HG03469 (cell line): ENCODE data around the gene ROCK1.
"Not testable (repeated sequence)": the region's sequence is repeated elsewhere in the genome, so short reads cannot be mapped to it uniquely, and the experiment has no call there.

Experiments
- ATAC-seq: cut with Tn5 transposase; IDR thresholded peaks from one replicate; pipeline ENCODE4 v1.9.1; 2021; ENCODE audit warnings: mild to moderate bottlenecking, moderate library complexity, moderate number of reproducible peaks; ENCODE audit not compliant: unreplicated experiment

ROCK1 gene

DNA sequence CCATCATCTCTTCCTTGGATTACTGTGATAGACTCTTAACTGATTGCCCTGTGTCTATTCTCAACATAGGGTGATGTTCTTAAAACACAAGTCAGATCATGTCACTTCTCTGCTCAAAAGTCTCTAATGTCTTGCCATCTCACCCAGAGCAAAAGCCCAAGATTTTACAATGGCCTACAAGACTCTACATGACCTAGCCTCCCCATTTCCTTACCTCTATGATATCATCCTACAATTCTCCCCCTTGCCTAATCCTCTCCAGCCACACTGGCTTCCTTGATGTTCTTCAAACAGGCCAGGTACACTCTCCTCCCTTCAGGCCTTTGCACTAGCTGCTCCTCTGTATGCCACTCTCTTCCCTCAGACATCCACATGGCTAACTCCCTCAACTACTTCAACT, 55.1 kb downstream of the ROCK1 start:
- ATAC-seq, result no peak

DNA sequence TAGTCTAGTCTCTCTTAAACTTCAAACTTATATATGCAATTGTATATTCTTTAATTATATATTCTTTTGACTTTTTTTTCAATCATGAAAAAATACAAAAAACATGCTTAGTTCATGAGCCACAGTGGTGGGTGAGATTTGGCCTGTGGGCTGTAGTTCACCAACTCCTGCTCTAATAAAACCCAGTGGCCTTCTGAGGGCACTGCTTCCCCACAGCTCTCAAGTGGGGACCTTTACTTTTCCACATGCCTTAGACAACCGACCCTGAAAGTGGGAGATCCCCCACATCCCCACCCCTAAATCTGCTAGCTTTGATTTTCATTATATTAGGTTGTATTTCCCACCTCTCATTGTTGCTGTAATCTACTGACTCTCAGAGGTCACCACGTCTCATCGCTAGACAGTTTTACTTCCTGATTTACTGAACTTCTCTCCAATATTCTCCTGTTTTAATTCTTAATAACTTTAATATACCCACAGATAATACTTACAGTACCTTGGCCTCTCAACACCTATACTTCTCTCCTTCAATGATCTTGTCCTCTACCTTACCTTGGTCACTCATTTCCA, 57.3 kb downstream of the ROCK1 start:
- ATAC-seq, result no peak

DNA sequence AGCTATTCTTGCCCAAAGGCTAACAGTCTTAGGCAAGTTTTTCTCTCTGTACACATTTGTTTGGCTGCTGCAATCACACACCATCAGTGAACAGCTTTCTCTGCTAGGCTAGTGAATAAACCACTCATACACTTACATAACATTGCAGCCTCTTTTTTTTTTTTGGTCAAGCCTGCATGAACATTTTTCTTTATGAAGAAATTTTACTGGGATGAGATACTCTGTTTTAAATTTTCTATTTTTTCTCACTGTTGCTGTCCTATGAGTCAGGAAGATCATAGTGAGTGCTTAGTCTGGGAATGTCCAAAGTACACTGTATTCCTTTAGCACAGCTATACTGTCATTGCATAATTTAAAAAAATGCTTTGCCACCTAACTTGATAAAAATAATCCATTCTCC, 58.5 kb downstream of the ROCK1 start:
- ATAC-seq, result no peak

DNA sequence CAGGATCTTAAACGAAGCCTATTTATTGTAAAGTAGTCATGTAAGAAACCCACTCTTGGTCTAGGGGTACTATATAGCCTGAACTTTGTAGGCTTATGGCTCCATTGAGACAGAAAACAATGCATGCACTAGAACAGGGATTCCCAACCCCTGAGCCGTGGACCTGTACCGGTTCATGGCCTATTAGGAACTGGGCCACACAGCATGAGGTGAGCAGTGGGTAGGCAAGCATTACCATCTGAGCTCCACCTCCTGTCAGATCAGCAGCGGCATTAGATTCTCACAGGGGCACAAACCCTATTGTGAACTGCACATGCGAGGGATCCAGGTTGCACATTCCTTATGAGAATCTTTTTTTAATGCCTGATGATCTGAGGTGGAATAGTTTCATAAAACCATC, 59.2 kb downstream of the ROCK1 start:
- no peak for ATAC-seq

DNA sequence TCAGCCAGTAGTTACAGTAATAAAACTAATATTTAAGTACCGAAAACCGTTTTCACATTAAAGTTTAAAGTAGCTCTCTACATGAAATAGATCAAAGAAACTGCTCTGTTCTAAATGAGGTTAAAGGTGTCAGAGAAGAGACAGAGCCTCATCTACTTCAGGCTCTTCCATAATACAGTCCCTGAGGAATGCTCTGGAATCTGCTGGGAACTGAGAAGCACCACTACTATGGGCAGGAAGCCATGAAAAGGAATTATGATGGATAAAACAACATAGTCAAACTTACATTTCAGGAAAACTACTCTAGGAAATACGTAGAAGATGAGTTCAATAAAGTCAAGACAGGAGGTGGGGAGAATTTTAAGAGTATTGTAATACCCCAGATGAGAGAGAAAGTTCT, 60.0 kb downstream of the ROCK1 start:
- no peak for ATAC-seq

DNA sequence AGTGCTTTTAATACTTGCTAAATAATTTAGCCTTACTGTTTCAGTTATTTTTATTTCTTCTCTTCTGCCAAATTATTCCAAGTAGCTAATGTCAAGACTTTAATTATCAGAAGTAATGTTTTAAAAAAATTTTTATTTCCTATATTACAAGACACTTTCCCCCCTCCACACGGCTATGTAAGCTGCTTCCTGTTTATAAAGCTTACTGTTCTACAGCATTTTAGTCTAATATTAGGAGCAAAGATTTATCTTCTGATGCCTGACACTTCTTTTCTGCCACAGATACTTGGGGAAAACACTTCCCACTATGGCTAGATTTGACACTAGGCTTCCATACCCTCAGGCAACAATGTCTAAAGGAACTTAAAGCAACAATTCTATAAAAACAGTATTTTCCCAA, 62.3 kb downstream of the ROCK1 start:
- no peak for ATAC-seq

DNA sequence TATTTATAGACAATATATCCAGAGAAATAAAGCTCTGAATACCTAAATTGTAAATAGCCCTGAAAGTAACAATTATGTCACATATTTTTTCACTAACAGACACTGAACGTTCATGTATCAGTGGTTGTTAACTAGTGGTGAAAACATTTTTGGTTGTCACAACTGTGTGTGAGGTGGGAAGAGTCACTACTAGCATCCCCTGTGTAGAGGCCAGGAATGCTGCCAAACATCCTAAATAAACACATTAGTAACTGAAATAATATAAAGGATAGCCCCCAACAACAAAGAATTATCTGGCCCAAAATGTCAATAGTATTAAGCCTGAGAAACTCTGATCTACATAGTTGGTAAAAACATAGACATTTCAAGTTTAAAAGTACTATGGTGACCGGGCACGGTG, 64.5 kb downstream of the ROCK1 start:
- ATAC-seq, result no peak

DNA sequence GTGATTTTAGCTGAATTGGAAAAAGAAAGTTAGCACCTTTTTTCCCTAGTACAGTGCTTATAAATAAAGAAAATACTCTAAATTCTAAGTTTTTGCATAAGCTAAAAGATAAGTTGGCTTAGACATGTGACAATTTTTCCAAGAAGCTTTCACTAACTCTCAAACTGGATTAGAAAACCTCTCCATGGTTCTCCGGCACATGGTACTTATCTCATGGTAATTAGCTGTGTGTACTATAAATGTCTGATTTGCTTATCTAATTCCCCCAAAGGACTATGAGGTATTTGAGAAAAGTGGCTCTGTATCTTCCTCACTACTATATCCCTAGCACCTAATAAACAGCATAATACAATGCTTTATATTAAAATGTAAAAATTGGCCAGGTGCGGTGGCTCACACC, 71.1 kb downstream of the ROCK1 start:
- ATAC-seq, result no peak

DNA sequence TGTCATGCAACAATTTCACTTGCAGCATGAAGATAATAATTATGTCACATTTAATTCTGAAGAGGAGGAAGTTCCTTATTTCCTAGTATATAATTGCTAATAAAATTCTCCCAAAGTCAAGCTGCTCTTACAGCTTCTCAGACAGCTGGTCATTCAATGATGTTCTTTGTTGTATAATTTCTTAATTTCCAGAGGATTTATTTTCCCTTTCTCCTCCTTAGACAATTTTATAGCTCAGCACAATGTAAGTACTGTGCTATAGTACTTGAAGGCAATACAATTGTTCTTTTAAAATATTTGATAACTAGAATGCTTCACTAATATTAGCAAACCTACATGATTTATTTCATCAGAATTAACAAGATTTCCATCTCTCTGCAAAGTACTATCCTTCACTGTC, 73.4 kb downstream of the ROCK1 start:
- ATAC-seq, result no peak

DNA sequence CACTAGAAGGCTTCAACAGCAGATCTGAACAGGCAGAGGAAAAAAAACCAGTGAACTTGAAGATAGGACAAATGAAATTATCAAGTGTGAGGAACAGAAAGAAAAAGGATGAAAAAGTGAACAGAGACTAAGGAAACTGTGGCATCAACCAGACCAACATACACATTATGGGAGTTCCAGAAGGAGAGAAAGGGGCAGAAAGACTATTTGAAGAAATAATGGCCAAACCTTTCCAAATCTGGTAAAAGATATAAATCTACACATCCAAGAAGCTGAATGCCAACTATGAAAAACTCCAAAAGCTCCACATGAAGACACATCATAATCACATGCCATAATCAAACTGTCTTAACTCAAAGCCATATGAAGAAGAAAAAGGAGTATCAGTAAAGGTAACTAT, 79.8 kb downstream of the ROCK1 start:
- ATAC-seq, result no peak

DNA sequence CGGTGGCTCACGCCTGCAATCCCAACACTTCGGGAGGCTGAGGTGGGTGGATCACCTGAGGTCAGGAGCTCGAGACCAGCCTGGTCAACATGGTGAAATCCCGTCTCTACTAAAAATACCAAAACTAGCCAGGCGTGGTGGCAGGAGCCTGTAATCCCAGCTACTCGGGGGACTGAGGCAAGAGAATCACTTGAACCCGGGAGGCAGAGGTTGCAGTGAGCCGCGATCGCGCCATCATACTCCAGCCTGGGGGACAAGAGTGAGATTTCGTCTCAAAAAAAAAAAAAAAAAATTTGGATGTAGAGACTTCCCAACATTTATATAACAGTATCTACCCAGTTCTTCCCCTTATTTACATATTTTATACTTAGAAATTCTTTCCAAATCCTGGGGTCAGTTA, 93.4 kb downstream of the ROCK1 start:
- not testable (repeated sequence) for ATAC-seq

DNA sequence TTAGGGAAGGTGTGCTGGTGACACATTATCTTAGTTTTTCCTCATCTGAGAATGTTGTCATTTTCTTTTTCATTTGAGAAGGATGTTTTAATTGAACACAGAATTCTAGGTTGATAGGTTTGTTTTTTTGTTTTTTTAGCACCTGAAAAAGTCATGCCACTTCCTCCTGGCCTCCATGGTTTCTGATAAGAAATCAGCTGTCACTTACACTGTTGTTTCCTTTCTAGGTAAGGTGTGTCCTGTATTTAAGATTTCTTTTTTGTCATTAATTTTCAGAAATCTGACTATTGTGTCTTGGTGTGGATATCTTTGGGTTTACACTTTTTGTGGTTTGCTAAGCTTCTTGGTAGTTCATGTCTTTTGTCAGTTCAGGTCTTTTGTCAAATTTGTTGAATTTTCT, 99.3 kb downstream of the ROCK1 start:
- ATAC-seq, result no peak

DNA sequence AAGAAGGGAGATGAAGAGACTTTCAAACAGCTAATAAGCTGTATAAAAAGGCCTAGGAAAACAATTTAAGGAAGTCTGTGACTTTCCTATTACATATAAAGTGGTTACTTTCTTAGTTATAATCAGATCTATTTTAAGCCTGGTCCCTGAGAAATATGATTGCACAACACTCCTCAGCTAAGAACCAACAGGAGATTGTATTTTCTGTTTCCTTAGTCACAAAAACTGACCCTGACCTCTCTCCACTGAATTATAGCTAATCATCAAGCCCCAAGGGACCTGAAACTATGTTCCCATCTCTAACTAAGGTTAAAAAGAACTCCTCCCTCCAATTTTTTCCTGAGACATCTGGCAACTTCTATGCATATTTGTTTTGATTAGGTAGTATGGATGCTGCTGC, 106.9 kb downstream of the ROCK1 start:
- no peak for ATAC-seq

DNA sequence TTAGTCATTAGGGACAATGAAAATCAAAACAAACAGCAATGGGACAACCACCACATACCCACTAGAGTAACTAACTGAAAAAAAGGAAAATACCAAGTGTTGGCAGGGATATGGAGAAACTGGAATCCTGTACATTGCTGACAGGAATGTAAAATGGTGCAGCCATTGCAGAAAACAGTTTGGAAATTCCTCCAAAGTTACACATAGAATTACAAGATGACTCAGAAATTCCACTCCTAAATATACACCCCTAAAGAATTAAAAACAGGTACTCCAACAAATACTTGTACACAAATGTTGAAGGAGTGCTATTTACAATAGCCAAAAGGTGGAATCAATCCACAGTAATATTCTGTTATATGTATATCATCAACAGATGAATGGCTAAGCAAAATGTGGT, 110.9 kb downstream of the ROCK1 start:
- no peak for ATAC-seq

DNA sequence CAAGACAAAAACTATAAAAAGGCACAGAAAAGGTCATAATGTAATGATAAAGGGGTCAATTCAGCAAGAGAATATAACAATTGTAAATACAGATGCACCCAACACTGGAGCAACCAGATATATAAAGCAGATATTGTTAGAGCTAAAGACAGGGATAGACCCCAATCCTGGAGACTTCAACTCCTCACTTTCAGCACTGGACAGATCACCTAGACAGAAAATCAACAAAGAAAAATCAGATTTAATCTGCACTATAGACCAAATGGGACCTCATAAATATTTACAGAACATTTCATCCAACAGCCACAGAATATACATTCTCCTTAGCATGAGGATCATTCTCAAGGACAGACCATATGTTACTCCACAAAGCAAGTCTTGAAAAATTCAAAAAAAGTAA, 114.2 kb downstream of the ROCK1 start:
- ATAC-seq, result no peak

DNA sequence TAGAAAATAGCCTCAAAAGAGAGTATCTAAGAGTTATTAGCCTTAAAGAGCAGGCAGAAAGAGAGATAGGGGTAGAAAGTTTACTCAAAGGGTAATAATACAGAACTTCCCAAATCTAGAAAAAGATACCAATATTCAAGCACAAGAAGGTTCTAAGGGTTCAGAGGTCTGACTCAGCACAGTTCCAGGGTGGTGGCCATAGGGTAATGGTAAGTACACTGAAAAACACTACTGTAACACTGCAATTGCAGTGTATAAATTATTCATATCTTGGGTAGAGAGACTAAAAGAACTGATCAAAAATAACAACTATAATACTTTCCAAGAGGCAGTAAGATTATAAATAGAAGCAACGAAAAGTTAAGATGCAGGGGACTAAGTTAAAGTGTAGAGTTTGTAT, 115.2 kb downstream of the ROCK1 start:
- no peak for ATAC-seq

DNA sequence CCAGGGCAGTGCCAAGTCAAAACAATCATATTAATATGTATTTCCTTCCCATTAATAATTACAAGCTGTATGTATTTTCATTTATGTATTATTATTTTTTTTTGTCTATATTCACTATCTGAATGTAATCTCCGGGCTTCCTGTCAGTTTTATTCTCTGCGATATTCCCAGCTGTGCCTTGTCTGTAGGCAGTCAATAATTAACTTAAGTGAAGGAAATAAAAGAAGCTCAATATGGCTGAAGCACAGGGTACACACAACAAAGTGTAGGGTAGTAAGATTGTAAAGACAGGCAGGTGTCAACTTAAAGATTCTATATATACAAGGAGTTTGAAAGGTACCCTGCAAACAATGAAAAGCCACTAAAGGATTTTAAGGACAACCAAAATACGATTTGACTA, 122.9 kb downstream of the ROCK1 start:
- no peak for ATAC-seq

DNA sequence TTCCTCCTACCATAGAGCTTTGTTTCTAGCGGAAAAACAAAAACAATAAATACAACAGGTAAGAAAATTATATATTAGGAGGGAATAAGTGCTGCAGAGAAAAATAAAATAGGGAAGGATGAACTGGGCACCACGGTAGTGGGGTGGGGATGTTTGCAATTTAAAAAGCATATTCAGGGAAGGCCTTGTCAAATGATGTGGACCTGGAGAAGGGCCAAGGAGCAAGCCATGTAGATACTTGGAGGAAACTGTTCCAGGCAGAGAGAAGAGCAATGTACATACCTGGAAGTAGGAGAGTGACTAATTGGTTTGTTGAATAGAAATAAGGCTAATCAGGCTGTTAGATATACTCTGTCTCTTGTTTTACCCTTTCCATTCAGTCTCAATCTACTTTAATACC, 136.5 kb downstream of the ROCK1 start:
- ATAC-seq, result no peak

DNA sequence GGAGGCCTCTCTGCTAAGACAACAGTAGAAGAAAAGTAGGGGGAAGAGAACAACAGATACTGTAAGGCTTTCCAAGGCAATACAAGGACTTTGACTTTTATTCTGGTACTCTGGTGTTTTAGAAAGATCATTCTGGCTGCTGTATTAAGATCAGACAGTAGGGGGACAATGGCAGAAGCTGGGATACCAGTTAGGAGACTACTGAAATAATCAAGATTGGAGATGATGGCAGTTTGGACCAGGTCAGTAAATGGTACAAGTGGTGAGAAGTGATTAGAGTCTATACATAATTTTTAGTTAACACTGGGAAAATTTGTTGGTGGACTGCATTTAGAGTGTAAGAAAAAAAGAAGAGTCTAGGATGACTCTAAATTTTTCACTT, 139.7 kb downstream of the ROCK1 start:
- no peak for ATAC-seq

DNA sequence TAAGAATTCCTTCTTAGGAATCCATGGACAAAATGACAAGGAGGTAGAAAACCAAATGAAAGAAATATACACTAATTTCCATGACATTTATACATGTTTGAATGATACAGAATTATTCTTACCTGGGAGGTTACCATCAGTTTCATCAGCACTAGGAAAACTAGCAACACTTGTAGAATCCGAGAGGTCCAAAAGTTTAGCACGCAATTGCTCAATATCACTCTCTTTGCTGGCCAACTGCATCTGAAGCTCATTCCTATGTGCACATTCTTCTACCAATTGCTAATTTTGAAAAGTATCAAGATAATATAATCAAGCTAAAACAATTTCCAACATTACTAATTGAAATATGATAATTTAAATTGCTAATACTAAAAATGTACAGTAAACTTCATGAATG, 144.8 kb downstream of the ROCK1 start:
- no peak for ATAC-seq

DNA sequence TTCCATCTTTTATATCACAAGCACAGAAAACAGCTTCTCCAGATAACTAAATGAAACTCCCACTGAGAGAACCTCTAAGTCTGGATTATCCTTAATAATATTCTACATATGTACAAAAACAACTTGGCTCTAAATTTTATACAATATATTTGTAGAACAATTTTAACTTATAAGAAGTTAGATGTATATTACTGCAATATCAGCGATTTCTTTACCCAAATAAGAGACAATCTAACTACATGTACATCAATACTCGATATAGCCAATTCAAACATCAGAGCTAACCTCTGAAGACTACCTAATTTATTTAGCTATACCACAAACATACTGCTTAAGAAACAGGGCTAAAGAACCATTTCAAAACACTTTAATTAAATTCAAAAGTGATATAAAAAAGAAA, 148.6 kb downstream of the ROCK1 start:
- no peak for ATAC-seq

DNA sequence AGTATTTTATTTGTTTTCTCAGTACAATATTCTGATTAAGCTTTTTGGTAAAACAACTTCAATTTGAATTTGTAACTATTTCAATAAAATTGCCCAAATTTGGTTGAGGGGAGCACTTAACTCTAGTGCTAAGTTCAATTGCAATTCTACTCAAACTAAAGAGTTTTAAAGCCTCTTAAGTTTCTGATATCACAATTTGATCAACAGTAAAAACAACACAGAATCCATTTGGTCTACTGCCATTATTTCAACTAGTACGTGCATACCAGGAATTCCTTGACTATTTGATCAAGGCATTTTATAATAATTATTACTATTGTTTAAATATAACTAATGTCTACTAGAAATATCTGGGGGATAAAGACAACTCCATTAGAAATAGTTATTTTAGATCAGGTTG, 150.9 kb downstream of the ROCK1 start:
- no peak for ATAC-seq

DNA sequence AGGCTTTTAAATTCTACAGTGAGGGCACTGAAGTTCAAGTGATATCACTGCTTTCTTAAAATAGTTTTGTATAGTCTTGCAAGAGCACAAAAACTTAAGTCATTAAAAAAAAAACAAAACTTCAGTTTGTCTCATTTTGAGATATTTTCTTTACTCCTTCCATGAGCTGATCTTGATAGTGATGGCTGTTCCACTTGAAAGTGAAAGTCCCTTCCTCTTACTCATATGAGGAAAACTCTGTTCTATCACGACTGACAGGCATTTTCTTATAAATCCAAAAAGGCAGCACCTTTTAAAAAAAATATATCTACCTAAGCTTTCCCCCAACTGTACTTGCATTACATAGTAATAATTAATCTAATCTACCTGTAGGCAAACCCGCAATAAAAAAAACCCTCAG, 160.8 kb downstream of the ROCK1 start:
- ATAC-seq, result not testable (repeated sequence)
